WTC11 (cell line): ENCODE data around the gene TEX261. TPM values are rescaled to one million over a fixed set of nuclear protein-coding genes. Genes with fewer than 3 reads are reported as not detected.

ENCODE experiments used
- ATAC-seq: fragments of 200-7000 bp; cut with Tn5 transposase; 2 replicates; pipeline ENCODE4 v1.10.0; 2021; ENCODE audit warnings: mild to moderate bottlenecking, moderate library complexity
- CTCF ChIA-PET: fragments of 300-600 bp; sonication (Branson Sonifier 250); formaldehyde crosslinking; loops from one replicate; lab custom pipeline; 2021; ENCODE audit warnings: antibody characterized with exemption; lab: Charles Lee
- POLR2A ChIA-PET: fragments of 350-600 bp; sonication (Branson Sonifier 250); formaldehyde crosslinking; loops from one replicate; lab custom pipeline; 2021; ENCODE audit warnings: antibody characterized with exemption; lab: Charles Lee
- DNase-seq: peaks from one replicate; pipeline ENCODE4 v3.0.0; 2021; ENCODE audit warnings: low spot score
- H3K27ac Mint-ChIP-seq: 2 replicates; pipeline ENCODE4 v1.8.0; 2021; ENCODE audit warnings: mixed read lengths
- H3K27me3 Mint-ChIP-seq: 2 replicates; pipeline ENCODE4 v1.8.0; 2021; ENCODE audit warnings: low read depth, mild to moderate bottlenecking, moderate library complexity, mixed read lengths
- H3K36me3 Mint-ChIP-seq: 2 replicates; pipeline ENCODE4 v1.8.0; 2021; ENCODE audit warnings: mixed read lengths
- H3K4me1 Mint-ChIP-seq: 2 replicates; pipeline ENCODE4 v1.8.0; 2022; ENCODE audit warnings: mixed read lengths
- H3K4me3 Mint-ChIP-seq: 2 replicates; pipeline ENCODE4 v1.8.0; 2021; ENCODE audit warnings: mild to moderate bottlenecking, moderate library complexity, mixed read lengths
- H3K9me3 Mint-ChIP-seq: 2 replicates; pipeline ENCODE4 v1.8.0; 2021; ENCODE audit warnings: mixed read lengths
- CBFB ChIP-seq: sonication (generic); formaldehyde crosslinking; IDR thresholded peaks from 2 replicates; pipeline ENCODE4 v1.8.1; 2022; ENCODE audit warnings: mild to moderate bottlenecking, low read depth, missing genetic modification reagents
- FOXJ3 ChIP-seq: sonication (generic); formaldehyde crosslinking; IDR thresholded peaks from 2 replicates; pipeline ENCODE4 v1.9.0; 2021; ENCODE audit warnings: missing genetic modification reagents, mild to moderate bottlenecking, borderline replicate concordance
- FOXK1 ChIP-seq: sonication (generic); formaldehyde crosslinking; IDR thresholded peaks from 2 replicates; pipeline ENCODE4 v1.8.0; 2022; ENCODE audit warnings: mild to moderate bottlenecking, moderate library complexity, missing genetic modification reagents
- IRF2 ChIP-seq: sonication (generic); formaldehyde crosslinking; IDR thresholded peaks from 2 replicates; pipeline ENCODE4 v1.8.0; 2022; ENCODE audit warnings: low read depth, missing genetic modification reagents, borderline replicate concordance
- MYBL2 ChIP-seq: sonication (generic); formaldehyde crosslinking; IDR thresholded peaks from 2 replicates; pipeline ENCODE4 v1.8.1; 2023; ENCODE audit warnings: mild to moderate bottlenecking, moderate library complexity, missing genetic modification reagents
- OVOL2 ChIP-seq: fragments of 250-450 bp; sonication (Bioruptor Pico); IDR thresholded peaks from 2 replicates; pipeline ENCODE4 v1.9.0; 2021; ENCODE audit warnings: mild to moderate bottlenecking, borderline replicate concordance
- TEAD1 ChIP-seq: sonication (generic); formaldehyde crosslinking; IDR thresholded peaks from 2 replicates; pipeline ENCODE4 v1.8.0; 2022; ENCODE audit warnings: mild to moderate bottlenecking, missing genetic modification reagents
- ZNF121 ChIP-seq: sonication (generic); formaldehyde crosslinking; IDR thresholded peaks from 2 replicates; pipeline ENCODE4 v1.8.0; 2023; ENCODE audit warnings: missing genetic modification reagents
- ZNF396 ChIP-seq: fragments of 250-450 bp; sonication (Bioruptor Pico); IDR thresholded peaks from 2 replicates; pipeline ENCODE4 v1.8.0; 2021; ENCODE audit warnings: mild to moderate bottlenecking, moderate library complexity, borderline replicate concordance
- total RNA-seq: library from RNA; stranded (reverse); gene quantifications from 3 replicates; pipeline ENCODE4 v1.2.3, GENCODE V29; 2021
- TF ChIP-seq, protein P1 (sequence below): fragments of 250-450 bp; sonication (Bioruptor Pico); IDR thresholded peaks from 2 replicates; pipeline ENCODE4 v2.1.2; 2022; ENCODE audit warnings: mild to moderate bottlenecking, moderate library complexity
- TF ChIP-seq, protein P2 (sequence below): sonication (generic); formaldehyde crosslinking; IDR thresholded peaks from 2 replicates; pipeline ENCODE4 v1.8.1; 2022; ENCODE audit warnings: low read depth, mild to moderate bottlenecking, moderate library complexity, missing genetic modification reagents, borderline replicate concordance
- TF ChIP-seq, protein P3 (sequence below): sonication (generic); formaldehyde crosslinking; IDR thresholded peaks from 2 replicates; pipeline ENCODE4 v1.8.0; 2023; ENCODE audit warnings: mild to moderate bottlenecking, missing genetic modification reagents
- TF ChIP-seq, protein P4 (sequence below): sonication (generic); formaldehyde crosslinking; IDR thresholded peaks from 2 replicates; pipeline ENCODE4 v1.8.0; 2023; ENCODE audit warnings: missing genetic modification reagents
- TF ChIP-seq, protein P5 (sequence below): fragments of 250-450 bp; sonication (Bioruptor Pico); IDR thresholded peaks from 2 replicates; pipeline ENCODE4 v1.9.0; 2021; ENCODE audit warnings: mild to moderate bottlenecking
- TF ChIP-seq, protein P6 (sequence below): sonication (generic); formaldehyde crosslinking; IDR thresholded peaks from 2 replicates; pipeline ENCODE4 v1.8.1; 2023; ENCODE audit warnings: mild to moderate bottlenecking, missing genetic modification reagents
- TF ChIP-seq, protein P7 (sequence below): sonication (generic); formaldehyde crosslinking; conservative IDR thresholded peaks from 2 replicates; pipeline ENCODE4 v1.8.1; 2023; ENCODE audit warnings: mild to moderate bottlenecking, low read depth, missing genetic modification reagents, moderate library complexity
- TF ChIP-seq, protein P8 (sequence below): sonication (generic); formaldehyde crosslinking; IDR thresholded peaks from 2 replicates; pipeline ENCODE4 v1.8.0; 2022; ENCODE audit warnings: missing genetic modification reagents
- TF ChIP-seq, protein P9 (sequence below): sonication (generic); formaldehyde crosslinking; IDR thresholded peaks from 2 replicates; pipeline ENCODE4 v1.8.1; 2022; ENCODE audit warnings: mild to moderate bottlenecking, missing genetic modification reagents, moderate library complexity, borderline replicate concordance

Gene TEX261
- total RNA-seq, 1 experiment from 2014 or later: 18.3 TPM

DNA sequence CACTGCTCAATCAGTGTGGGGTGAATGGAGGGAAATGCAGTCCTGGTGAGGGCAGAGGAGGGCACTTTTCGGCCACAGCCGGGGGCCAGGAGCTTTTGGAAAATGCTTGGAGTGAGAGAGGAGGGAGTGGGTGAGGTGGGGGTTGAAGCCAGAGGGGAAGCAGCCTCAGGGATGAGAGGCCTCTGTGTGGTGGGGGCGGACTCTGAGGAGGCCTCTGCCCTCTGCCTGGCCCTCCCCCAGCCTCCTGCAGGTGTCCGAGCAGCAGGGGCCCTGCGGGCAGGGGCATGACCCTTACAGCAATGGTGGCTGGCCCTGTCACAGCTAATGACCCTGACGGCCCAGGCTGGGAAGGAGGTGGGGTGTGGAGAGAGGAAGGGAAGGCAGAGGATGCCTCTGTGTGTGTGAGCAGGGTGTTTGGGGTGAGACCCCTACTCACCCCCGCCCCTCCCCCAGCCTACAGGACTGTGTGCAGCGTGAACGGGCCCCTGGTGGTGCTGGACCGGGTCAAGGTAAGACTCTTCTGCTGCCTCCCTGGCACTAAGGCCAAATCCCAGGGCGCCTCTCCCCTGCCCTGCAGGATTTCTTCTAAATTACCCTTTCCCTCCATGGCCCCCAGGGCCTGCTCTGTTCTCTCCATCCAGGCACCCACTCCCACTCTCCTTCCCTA, 51.3 kb downstream of the TEX261 start:
- ATAC-seq (no peak), DNase-seq (no peak)
- ChIA-PET CTCF (interaction anchor here (0.9 to 8.0 kb wide), 11 partner anchors 12 to 79 kb away, joined by 3 to 159 read pairs (median 6); no protein-coding TSS in a partner anchor), POLR2A (interaction anchor here (0.6 kb wide), 1 partner anchor 273 kb away, joined by 4 read pairs; no protein-coding TSS in a partner anchor)
- Mint-ChIP-seq H3K36me3 (no peaks in the 10 kb centered on the region), H3K4me1 (peaks cover 31% of the 10 kb centered on the region), H3K27ac (no peak overlapping the region), H3K9me3 (no peaks in the 10 kb centered on the region), H3K4me3 (no peak overlapping the region), H3K27me3 (peaks cover 84% of the 10 kb centered on the region)
- TF ChIP-seq, protein P1, sequence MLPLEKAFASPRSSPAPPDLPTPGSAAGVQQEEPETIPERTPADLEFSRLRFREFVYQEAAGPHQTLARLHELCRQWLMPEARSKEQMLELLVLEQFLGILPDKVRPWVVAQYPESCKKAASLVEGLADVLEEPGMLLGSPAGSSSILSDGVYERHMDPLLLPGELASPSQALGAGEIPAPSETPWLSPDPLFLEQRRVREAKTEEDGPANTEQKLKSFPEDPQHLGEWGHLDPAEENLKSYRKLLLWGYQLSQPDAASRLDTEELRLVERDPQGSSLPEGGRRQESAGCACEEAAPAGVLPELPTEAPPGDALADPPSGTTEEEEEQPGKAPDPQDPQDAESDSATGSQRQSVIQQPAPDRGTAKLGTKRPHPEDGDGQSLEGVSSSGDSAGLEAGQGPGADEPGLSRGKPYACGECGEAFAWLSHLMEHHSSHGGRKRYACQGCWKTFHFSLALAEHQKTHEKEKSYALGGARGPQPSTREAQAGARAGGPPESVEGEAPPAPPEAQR (CRISPR knock-in tag): no peak
- TF ChIP-seq, protein P2, sequence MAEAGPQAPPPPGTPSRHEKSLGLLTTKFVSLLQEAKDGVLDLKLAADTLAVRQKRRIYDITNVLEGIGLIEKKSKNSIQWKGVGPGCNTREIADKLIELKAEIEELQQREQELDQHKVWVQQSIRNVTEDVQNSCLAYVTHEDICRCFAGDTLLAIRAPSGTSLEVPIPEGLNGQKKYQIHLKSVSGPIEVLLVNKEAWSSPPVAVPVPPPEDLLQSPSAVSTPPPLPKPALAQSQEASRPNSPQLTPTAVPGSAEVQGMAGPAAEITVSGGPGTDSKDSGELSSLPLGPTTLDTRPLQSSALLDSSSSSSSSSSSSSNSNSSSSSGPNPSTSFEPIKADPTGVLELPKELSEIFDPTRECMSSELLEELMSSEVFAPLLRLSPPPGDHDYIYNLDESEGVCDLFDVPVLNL: no peak
- TF ChIP-seq, protein P3, sequence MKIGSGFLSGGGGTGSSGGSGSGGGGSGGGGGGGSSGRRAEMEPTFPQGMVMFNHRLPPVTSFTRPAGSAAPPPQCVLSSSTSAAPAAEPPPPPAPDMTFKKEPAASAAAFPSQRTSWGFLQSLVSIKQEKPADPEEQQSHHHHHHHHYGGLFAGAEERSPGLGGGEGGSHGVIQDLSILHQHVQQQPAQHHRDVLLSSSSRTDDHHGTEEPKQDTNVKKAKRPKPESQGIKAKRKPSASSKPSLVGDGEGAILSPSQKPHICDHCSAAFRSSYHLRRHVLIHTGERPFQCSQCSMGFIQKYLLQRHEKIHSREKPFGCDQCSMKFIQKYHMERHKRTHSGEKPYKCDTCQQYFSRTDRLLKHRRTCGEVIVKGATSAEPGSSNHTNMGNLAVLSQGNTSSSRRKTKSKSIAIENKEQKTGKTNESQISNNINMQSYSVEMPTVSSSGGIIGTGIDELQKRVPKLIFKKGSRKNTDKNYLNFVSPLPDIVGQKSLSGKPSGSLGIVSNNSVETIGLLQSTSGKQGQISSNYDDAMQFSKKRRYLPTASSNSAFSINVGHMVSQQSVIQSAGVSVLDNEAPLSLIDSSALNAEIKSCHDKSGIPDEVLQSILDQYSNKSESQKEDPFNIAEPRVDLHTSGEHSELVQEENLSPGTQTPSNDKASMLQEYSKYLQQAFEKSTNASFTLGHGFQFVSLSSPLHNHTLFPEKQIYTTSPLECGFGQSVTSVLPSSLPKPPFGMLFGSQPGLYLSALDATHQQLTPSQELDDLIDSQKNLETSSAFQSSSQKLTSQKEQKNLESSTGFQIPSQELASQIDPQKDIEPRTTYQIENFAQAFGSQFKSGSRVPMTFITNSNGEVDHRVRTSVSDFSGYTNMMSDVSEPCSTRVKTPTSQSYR (CRISPR knock-in tag): no peak
- TF ChIP-seq, protein P4, sequence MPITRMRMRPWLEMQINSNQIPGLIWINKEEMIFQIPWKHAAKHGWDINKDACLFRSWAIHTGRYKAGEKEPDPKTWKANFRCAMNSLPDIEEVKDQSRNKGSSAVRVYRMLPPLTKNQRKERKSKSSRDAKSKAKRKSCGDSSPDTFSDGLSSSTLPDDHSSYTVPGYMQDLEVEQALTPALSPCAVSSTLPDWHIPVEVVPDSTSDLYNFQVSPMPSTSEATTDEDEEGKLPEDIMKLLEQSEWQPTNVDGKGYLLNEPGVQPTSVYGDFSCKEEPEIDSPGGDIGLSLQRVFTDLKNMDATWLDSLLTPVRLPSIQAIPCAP (CRISPR knock-in tag): no peak
- TF ChIP-seq ZNF121 (CRISPR knock-in tag) (no peak), FOXJ3 (CRISPR knock-in tag) (no peak), OVOL2 (CRISPR knock-in tag) (no peak), CBFB (CRISPR knock-in tag) (no peak), FOXK1 (no peak), MYBL2 (no peak), IRF2 (CRISPR knock-in tag) (no peak), TEAD1 (CRISPR knock-in tag) (no peak), ZNF396 (CRISPR knock-in tag) (no peak)
- TF ChIP-seq, protein P5, sequence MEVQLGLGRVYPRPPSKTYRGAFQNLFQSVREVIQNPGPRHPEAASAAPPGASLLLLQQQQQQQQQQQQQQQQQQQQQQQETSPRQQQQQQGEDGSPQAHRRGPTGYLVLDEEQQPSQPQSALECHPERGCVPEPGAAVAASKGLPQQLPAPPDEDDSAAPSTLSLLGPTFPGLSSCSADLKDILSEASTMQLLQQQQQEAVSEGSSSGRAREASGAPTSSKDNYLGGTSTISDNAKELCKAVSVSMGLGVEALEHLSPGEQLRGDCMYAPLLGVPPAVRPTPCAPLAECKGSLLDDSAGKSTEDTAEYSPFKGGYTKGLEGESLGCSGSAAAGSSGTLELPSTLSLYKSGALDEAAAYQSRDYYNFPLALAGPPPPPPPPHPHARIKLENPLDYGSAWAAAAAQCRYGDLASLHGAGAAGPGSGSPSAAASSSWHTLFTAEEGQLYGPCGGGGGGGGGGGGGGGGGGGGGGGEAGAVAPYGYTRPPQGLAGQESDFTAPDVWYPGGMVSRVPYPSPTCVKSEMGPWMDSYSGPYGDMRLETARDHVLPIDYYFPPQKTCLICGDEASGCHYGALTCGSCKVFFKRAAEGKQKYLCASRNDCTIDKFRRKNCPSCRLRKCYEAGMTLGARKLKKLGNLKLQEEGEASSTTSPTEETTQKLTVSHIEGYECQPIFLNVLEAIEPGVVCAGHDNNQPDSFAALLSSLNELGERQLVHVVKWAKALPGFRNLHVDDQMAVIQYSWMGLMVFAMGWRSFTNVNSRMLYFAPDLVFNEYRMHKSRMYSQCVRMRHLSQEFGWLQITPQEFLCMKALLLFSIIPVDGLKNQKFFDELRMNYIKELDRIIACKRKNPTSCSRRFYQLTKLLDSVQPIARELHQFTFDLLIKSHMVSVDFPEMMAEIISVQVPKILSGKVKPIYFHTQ (CRISPR knock-in tag): no peak
- TF ChIP-seq, protein P6, sequence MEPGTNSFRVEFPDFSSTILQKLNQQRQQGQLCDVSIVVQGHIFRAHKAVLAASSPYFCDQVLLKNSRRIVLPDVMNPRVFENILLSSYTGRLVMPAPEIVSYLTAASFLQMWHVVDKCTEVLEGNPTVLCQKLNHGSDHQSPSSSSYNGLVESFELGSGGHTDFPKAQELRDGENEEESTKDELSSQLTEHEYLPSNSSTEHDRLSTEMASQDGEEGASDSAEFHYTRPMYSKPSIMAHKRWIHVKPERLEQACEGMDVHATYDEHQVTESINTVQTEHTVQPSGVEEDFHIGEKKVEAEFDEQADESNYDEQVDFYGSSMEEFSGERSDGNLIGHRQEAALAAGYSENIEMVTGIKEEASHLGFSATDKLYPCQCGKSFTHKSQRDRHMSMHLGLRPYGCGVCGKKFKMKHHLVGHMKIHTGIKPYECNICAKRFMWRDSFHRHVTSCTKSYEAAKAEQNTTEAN (CRISPR knock-in tag): no peak
- TF ChIP-seq, protein P7, sequence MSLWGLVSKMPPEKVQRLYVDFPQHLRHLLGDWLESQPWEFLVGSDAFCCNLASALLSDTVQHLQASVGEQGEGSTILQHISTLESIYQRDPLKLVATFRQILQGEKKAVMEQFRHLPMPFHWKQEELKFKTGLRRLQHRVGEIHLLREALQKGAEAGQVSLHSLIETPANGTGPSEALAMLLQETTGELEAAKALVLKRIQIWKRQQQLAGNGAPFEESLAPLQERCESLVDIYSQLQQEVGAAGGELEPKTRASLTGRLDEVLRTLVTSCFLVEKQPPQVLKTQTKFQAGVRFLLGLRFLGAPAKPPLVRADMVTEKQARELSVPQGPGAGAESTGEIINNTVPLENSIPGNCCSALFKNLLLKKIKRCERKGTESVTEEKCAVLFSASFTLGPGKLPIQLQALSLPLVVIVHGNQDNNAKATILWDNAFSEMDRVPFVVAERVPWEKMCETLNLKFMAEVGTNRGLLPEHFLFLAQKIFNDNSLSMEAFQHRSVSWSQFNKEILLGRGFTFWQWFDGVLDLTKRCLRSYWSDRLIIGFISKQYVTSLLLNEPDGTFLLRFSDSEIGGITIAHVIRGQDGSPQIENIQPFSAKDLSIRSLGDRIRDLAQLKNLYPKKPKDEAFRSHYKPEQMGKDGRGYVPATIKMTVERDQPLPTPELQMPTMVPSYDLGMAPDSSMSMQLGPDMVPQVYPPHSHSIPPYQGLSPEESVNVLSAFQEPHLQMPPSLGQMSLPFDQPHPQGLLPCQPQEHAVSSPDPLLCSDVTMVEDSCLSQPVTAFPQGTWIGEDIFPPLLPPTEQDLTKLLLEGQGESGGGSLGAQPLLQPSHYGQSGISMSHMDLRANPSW (CRISPR knock-in tag): no peak
- TF ChIP-seq, protein P8, sequence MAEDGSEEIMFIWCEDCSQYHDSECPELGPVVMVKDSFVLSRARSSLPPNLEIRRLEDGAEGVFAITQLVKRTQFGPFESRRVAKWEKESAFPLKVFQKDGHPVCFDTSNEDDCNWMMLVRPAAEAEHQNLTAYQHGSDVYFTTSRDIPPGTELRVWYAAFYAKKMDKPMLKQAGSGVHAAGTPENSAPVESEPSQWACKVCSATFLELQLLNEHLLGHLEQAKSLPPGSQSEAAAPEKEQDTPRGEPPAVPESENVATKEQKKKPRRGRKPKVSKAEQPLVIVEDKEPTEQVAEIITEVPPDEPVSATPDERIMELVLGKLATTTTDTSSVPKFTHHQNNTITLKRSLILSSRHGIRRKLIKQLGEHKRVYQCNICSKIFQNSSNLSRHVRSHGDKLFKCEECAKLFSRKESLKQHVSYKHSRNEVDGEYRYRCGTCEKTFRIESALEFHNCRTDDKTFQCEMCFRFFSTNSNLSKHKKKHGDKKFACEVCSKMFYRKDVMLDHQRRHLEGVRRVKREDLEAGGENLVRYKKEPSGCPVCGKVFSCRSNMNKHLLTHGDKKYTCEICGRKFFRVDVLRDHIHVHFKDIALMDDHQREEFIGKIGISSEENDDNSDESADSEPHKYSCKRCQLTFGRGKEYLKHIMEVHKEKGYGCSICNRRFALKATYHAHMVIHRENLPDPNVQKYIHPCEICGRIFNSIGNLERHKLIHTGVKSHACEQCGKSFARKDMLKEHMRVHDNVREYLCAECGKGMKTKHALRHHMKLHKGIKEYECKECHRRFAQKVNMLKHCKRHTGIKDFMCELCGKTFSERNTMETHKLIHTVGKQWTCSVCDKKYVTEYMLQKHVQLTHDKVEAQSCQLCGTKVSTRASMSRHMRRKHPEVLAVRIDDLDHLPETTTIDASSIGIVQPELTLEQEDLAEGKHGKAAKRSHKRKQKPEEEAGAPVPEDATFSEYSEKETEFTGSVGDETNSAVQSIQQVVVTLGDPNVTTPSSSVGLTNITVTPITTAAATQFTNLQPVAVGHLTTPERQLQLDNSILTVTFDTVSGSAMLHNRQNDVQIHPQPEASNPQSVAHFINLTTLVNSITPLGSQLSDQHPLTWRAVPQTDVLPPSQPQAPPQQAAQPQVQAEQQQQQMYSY: no peak
- TF ChIP-seq, protein P9, sequence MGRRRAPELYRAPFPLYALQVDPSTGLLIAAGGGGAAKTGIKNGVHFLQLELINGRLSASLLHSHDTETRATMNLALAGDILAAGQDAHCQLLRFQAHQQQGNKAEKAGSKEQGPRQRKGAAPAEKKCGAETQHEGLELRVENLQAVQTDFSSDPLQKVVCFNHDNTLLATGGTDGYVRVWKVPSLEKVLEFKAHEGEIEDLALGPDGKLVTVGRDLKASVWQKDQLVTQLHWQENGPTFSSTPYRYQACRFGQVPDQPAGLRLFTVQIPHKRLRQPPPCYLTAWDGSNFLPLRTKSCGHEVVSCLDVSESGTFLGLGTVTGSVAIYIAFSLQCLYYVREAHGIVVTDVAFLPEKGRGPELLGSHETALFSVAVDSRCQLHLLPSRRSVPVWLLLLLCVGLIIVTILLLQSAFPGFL (CRISPR knock-in tag): no peak
